Measurements from ENCODE around the gene LILRA2.

LILRA2 gene

DNA sequence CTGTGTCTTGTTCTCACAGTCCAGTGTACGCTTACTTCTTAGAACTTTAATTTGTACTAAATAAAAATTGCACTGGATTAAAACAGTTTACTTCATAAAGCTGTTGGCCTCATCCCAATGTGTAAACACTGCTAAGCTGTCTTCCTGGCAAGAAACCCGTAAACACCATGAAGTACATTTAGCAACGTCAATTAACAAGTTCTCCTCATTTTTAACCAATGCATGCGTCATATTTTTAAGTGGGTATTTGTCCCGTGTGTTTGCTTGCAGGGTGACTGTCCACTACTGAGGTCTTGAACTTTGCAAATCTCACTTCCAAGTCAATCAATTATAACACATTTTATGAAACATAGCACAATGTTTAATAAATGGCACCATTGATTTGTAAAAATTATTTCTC is 42.7 kb upstream of the LILRA2 start:
- Histone ChIP-seq H3K9me3 (ENCODE audit: insufficient read depth, low read depth, low read length) (no peaks in the 10 kb centered on the region), H3K9me2 (replicated peaks; ENCODE audit: low read depth, low read length) (no peaks in the 10 kb centered on the region), H3K79me2 (ENCODE audit: insufficient read depth, low read length) (peaks cover 34% of the 10 kb centered on the region), H3F3A (ENCODE audit: low read depth) (no peaks in the 10 kb centered on the region), H2AFZ (ENCODE audit: low read length) (no peak overlapping the region), H3K4me2 (ENCODE audit: low read depth, low read length, poor library complexity, severe bottlenecking) (no peak overlapping the region), H3K36me3 (ENCODE audit: insufficient read depth, low read length) (no peaks in the 10 kb centered on the region), H3K27me3 (ENCODE audit: insufficient read depth, low read length, poor library complexity, severe bottlenecking) (no peaks in the 10 kb centered on the region), H3K9ac (ENCODE audit: low read depth, low read length, poor library complexity, severe bottlenecking) (no peak overlapping the region), H4K20me1 (ENCODE audit: insufficient read depth, low read length, poor library complexity, severe bottlenecking) (no peaks in the 10 kb centered on the region), H3K4me1 (ENCODE audit: insufficient read depth, low read length, poor library complexity, severe bottlenecking) (peaks cover 65% of the 10 kb centered on the region), H3K4me3 (ENCODE audit: low read length, poor library complexity, severe bottlenecking) (no peak overlapping the region)
- TF ChIP-seq, protein P1, sequence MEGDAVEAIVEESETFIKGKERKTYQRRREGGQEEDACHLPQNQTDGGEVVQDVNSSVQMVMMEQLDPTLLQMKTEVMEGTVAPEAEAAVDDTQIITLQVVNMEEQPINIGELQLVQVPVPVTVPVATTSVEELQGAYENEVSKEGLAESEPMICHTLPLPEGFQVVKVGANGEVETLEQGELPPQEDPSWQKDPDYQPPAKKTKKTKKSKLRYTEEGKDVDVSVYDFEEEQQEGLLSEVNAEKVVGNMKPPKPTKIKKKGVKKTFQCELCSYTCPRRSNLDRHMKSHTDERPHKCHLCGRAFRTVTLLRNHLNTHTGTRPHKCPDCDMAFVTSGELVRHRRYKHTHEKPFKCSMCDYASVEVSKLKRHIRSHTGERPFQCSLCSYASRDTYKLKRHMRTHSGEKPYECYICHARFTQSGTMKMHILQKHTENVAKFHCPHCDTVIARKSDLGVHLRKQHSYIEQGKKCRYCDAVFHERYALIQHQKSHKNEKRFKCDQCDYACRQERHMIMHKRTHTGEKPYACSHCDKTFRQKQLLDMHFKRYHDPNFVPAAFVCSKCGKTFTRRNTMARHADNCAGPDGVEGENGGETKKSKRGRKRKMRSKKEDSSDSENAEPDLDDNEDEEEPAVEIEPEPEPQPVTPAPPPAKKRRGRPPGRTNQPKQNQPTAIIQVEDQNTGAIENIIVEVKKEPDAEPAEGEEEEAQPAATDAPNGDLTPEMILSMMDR (conservative IDR thresholded peaks at IDR 0.05; ENCODE audit: low read length): no peak
- no peak for TF ChIP-seq EZH2phosphoT487 (IDR thresholded peaks at IDR 0.05; ENCODE audit: borderline replicate concordance)

DNA sequence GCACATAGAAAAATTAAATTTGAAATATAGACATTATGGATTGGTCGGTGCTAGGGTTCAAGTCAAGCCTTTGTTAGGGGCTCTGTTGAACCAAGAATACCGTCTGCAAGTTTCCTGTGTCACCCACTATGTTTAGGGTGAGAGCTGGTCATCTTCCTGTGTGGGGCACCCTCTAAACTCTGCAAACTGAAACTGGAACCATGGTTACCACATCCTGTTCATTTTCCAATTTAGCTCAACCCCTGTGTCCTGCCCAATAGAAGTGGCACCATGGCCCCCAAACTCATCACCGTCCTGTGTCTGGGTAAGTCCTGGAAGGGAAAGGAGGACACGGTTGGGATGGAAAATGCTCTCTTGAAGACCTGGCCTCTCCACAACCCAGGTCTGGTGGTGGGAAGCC is 41.1 kb upstream of the LILRA2 start:
- TF ChIP-seq EZH2phosphoT487 (IDR thresholded peaks at IDR 0.05; ENCODE audit: borderline replicate concordance): no peak
- TF ChIP-seq, protein P1 (conservative IDR thresholded peaks at IDR 0.05; ENCODE audit: low read length): no peak
- H3K4me2 ChIP-seq (ENCODE audit: low read depth, low read length, poor library complexity, severe bottlenecking): peak overlapping the region; percentile 94
- H3F3A ChIP-seq (ENCODE audit: low read depth): no peaks in the 10 kb centered on the region
- peak overlapping the region; percentile 88 for H3K9ac ChIP-seq (ENCODE audit: low read depth, low read length, poor library complexity, severe bottlenecking)
- H4K20me1 ChIP-seq (ENCODE audit: insufficient read depth, low read length, poor library complexity, severe bottlenecking): no peaks in the 10 kb centered on the region
- no peaks in the 10 kb centered on the region for H3K27me3 ChIP-seq (ENCODE audit: insufficient read depth, low read length, poor library complexity, severe bottlenecking)
- no peak overlapping the region; the same call in 1 of the 2 replicates for H2AFZ ChIP-seq (ENCODE audit: low read length)
- H3K4me1 ChIP-seq (ENCODE audit: insufficient read depth, low read length, poor library complexity, severe bottlenecking): peaks cover 77% of the 10 kb centered on the region
- H3K4me3 ChIP-seq (ENCODE audit: low read length, poor library complexity, severe bottlenecking): peak overlapping the region; percentile 81
- H3K9me3 ChIP-seq (ENCODE audit: insufficient read depth, low read depth, low read length): no peaks in the 10 kb centered on the region
- peaks cover 49% of the 10 kb centered on the region for H3K79me2 ChIP-seq (ENCODE audit: insufficient read depth, low read length)
- peaks cover 9% of the 10 kb centered on the region; the same call in 1 of the 2 replicates for H3K36me3 ChIP-seq (ENCODE audit: insufficient read depth, low read length)
- no peaks in the 10 kb centered on the region for H3K9me2 ChIP-seq (replicated peaks; ENCODE audit: low read depth, low read length)

DNA sequence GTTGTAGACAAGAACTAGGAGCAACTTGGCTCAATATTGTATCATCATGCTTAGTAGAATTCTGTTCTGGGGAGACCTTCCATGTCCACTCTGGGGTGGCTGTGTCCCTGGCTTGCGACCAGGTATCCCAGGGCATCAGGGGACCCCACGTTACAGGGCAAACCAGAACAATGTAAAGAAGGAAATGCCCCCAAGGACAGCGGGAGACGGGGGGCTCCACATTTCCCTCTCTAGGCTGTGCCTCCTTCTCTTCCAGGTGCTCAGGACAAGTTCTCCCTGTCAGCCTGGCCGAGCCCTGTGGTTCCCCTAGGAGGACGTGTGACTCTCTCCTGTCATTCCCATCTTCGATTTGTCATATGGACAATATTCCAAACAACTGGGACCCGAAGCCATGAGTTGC is 40.1 kb upstream of the LILRA2 start:
- Histone ChIP-seq H3F3A (ENCODE audit: low read depth) (no peaks in the 10 kb centered on the region), H3K4me1 (ENCODE audit: insufficient read depth, low read length, poor library complexity, severe bottlenecking) (peaks cover 81% of the 10 kb centered on the region), H3K9me2 (replicated peaks; ENCODE audit: low read depth, low read length) (no peaks in the 10 kb centered on the region), H3K9me3 (ENCODE audit: insufficient read depth, low read depth, low read length) (no peaks in the 10 kb centered on the region), H3K79me2 (ENCODE audit: insufficient read depth, low read length) (peaks cover 49% of the 10 kb centered on the region), H3K4me3 (ENCODE audit: low read length, poor library complexity, severe bottlenecking) (peak overlapping the region; percentile 81), H3K9ac (ENCODE audit: low read depth, low read length, poor library complexity, severe bottlenecking) (peak overlapping the region; percentile 88), H3K27me3 (ENCODE audit: insufficient read depth, low read length, poor library complexity, severe bottlenecking) (no peaks in the 10 kb centered on the region), H3K4me2 (ENCODE audit: low read depth, low read length, poor library complexity, severe bottlenecking) (peak overlapping the region; percentile 94), H2AFZ (ENCODE audit: low read length) (no peak overlapping the region), H4K20me1 (ENCODE audit: insufficient read depth, low read length, poor library complexity, severe bottlenecking) (no peaks in the 10 kb centered on the region), H3K36me3 (ENCODE audit: insufficient read depth, low read length) (peaks cover 9% of the 10 kb centered on the region; the same call in 1 of the 2 replicates)
- TF ChIP-seq, protein P1 (conservative IDR thresholded peaks at IDR 0.05; ENCODE audit: low read length): no peak

Data from Loucy (cell line).